Stimulated activated CD4-positive, alpha-beta T cell treated with anti-CD3 and anti-CD28 coated beads, Interleukin-4, amount 100 ng/mL, for 1 hour (primary cell): ENCODE measurements around the gene INPP5J.
"Not testable (repeated sequence)": the region's sequence is repeated elsewhere in the genome, so short reads cannot be mapped to it uniquely, and the experiment has no call there.

Experiments used
- DNase-seq: peaks from one replicate; pipeline ENCODE4 v3.0.0-alpha.2; 2020

The INPP5J gene

DNA sequence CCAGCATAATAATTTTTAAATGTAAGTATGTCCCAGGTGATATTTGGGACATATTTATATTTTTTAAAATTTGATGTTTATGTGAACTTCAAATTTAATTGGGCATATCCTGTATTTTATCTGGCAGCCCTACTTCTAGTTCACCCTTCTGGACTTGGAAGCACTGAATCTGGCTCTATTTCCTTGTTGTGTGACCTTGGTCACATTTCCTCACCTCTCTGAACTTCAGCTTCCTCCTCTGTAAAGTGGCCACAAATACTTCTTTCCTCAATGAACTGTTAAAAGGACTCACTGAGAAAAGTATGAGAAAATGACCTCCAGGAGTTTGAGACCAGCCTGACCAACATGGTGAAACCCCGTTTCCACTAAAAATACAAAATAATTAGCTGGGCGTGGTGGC, 29.1 kb downstream of the INPP5J start:
- no peak for DNase-seq

DNA sequence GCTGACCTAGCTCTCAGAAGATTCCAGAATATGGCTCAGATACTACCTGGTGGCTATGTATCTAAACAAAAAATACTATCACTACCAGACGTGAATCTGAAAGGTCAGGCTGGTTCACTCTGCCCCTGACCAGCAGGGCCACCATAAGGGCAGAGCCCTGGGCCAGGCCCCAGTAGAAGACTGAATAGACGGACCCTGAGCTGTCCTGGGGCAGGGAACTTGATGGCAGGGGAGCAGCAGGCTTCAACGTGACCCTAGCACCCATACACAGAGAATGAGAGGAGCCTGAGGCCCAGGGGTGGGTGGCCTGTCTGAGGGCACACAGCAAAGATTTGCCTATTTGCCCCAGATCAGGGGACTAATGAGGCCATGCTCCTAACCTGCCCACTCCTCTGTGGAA, 30.6 kb downstream of the INPP5J start:
- DNase-seq, result no peak

DNA sequence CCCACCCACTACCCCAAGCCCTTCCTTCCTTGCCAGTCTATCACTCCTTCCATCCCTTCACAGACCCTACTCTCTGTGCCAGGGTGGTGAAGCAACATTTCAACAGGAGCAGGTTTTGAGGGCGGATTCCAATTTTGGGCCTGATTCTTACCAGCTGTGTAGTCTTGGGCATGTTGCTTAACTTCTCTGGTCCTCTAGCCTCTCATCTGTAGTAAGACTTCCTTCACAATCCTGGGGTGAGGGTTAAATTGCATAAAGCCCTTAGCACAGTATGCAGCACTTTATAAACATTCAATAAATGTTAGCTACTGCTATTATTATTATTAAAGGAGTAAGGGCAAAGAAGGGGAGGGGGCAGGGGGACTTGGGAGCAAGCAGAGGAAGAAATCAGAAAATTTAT, 32.2 kb downstream of the INPP5J start:
- no peak for DNase-seq

DNA sequence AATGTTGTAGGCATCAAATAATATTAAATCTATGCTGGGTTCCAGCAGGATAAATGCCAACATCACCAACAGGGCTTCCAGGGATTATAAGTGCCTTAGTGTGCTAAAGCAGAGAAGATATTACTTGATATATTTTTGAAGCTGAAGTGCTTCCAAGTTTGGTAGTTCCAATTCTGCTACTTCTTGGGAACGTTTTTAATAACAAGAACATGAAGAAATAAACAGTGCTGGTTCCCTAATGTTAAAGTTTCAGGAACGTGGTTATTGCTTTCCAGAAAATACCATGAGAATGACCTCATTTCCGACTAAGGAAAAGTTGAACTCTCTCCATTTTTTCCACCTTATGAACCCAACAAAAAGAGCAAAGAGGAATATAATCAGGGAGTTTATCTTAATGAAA, 32.7 kb downstream of the INPP5J start:
- DNase-seq, result no peak

DNA sequence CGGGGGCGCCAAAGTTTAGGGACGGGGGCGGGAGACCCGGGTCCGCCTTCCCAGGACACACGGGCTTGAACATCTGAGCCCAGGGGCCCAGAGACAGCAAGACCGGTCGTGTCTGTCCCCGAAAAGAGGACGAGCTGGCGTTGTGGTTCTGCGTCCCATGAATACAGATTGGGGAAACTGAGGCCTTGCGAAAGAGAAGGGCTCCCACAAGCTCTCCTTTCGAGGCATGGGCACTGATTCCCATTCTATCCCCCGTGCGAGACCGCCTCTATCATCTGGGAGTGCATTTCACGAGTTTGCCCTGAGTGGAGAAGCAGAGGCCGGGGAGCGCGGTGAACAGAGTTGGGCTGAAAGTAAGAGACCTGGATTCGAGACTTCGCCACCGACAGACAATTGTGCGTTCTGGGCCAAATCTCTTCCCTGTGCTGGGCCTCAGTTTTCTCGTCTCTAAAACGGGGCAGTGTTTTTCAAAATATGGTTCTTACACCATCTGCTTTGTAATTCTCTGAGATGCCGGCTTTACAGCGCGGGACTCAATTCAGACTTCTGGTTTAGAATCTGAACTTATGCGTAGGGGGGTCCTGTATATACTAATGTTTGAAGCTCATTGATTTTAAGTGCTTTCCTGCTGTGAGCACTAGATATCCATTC, 37.7 kb downstream of the INPP5J start:
- DNase-seq, result no peak

DNA sequence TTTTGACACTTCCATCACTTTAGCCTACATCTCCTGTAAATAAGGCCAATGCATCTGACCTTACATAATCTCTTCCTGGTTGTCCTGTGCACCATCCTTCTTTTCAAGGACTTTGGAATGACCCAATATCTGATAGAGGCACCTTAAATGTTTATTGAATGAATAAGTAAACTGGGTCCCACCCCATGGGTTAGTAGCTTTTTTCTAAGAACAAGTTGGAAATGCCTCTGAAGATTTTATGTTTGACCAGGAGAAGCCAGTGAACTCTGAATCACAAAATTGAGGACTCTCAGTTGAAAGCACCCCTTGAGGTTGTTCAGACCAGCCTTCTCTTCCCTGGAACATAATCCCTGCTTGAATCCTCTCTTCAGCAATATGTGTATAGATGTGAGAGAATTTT, 38.6 kb downstream of the INPP5J start:
- DNase-seq, result no peak

DNA sequence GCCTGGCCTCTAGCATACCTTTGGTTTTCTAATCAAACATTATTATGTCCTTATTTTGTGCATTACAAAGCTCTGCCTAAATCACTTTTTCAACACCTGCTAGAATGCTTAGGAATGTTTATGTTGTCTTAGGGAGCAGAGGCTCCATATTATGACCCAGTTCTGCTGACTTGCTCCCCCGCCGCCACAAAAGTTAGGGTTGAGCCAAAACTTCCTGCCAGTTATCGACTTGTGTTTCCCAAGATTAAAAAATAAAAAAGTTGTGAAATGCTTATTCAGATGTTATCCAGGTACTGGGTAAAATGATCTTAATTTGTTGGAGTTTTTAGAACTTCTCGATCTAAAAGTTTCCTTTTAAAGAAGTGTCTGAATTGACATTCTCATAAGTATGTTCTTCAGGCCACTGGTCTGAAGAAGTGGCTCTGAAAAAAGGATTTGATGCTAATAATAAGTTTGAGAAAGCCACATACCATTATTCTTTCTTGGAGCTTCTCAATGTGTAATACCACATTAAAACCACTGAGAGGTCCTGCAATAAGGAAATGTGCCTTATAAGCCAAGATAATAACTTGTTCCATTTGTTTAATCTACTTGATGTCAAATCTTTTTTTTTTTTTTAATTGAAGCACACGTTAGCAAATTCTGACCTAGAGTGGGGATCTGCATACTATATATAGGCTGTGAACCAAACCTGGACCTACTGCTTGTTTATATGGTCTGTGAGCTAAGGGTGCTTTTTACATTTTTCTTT, 39.4 kb downstream of the INPP5J start:
- no peak for DNase-seq

DNA sequence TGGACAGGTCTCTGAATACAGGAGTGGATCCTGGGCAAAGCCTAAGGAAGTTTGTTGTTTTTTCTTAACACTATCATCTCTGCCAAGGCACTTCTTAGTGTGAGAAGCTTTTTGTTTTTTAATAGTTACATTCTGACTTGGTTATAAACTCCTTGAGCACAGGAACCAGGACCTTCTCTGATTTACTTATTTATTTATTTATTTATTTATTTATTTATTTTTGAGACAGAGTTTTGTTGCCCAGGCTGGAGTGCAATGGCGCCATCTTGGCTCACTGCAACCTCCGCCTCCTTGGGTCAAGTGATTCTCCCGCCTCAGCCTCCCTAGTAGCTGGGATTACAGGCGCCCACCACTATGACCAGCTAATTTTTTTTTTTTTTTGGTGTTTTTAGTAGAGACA, 48.2 kb downstream of the INPP5J start:
- DNase-seq, result no peak

DNA sequence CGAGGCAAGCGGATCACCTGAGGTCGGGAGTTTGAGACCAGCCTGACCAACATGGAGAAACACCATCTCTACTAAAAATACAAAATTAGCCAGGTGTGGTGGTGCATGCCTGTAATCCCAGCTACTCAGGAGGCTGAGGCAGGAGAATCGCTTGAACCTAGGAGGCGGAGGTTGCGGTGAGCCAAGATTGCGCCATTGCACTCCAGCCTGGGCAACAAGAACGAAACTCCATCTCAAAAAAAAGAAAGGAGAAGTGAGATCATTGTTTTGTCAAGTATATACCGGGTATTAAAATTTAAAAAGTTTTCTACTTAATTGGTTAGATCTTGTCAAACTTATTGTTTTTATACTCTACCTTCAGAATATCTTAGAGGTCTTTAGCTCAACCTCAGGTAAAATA, 49.0 kb downstream of the INPP5J start:
- DNase-seq, result not testable (repeated sequence)

DNA sequence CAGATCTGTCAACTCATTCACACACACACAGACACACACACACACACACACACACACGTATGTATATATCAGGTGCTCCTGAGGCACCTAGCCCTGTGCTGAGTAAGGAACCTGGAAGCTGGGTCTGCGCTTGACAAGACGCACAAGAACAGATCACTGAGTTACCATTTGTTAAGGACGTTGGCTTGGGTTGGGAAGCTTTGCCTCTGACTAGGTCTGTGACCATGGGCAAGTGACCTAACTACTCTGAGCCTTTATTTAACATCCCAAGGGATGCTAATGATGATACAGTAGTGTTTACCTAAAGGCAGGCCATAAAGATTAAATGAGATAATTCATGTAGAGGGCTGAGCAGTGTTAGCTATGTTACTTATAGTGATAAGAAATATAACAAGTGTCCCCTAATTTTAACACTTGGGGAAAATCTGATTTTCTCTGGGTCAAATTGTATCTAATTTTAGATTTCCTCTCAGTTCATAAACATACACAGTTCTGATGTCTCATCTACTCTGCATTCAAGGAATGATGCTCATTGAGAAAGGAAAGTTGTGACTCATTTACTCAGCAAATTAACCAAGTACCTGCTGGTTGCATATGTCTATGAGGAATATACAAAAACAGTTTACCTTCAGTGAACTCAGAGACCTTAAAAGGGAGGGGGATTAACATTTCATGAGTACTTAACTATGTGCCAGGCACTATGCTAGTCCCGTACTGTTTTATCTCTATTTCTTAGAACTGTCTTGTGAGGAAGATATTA, 50.8 kb downstream of the INPP5J start:
- DNase-seq, result no peak

DNA sequence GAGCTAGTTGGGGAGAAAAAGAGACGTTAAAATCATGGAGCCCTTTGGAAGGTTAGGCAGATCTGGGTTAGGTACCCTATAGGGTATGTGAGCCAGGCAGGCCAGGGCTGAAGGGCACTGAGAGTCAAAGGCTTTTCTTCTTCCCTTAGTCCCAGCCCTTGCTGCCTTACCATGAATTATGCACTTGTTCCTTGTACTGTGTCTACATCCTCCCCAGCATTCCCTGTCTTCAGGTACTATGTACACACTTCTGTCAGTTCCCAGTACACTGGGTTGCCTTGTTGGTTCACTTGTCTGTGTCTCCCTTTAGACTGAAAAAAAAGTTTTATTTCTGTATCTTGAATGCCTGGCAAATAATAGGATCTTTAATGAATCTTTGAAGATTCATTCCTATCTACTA, 54.2 kb downstream of the INPP5J start:
- DNase-seq, result no peak

DNA sequence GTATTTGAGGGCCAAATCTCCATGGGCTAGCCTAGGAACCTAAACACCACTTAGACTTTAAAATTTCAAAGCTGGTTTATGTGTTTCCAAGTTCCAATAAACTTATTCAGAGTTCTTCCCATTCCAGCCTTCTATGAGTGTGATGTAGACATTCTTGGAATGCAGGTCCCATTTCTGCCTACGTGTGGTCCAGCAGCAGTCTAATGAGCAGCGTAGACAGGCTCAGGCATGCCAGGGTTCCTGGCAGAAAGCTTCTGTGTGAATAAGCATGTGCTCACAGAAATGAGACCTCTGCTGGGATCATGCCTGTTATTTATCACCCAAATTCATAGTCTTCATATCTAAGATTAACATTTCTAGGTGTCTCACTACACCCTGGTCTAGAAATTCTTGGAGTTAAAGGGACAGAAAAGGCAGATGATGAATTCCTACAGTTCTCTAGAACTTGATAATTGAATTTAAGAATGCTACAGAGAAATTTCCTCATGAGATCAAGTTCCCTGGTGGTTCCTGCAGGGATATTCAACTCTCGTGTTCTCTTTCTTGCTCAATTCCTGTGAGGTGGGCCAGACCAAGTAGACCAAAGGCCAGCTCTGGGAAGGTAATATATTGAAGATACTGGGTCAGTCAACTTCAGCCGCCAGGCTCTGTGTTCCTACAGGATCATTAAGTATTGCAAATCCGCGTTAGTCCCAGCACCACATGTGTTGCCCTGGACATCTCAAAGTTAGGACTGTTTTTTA, 54.8 kb downstream of the INPP5J start:
- DNase-seq, result no peak

DNA sequence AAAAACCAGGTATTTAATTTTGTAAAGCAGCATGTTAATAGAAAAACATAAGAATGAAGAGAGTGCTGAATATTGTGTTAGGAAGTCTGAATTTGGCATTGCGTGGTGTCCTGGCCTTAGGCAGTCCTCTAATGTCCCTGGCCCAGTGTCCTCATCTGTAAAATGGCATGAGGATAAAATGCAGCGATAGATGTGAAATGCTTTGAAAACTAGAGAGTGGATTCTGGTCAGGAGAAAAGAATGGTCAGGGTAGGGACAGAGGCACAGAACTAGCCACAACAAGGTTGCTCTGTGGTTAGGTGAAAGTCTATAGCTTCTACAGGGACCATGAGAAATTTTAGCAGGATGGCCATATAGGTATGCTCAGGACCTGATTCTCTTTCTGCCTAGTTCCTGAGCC, 56.1 kb downstream of the INPP5J start:
- no peak for DNase-seq

DNA sequence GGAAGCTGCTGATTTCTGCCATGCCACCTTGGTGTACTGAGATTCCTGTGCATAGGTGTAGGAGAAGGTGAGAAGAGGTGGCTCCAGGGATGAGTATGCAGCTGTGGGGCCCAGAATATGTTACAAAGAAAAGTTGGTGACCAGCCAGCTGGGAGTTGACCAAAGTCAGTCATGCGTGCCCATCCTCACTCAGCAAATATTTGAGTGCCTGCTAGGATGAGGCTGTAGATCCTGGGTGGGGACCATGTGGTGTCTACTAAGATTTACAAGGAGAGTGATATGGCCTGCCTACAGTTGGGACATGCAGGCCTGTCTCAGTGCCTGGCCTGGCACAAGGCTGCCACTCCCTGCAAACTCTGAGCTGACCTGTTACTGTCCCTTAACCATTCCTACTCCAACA, 56.6 kb downstream of the INPP5J start:
- DNase-seq, result no peak

DNA sequence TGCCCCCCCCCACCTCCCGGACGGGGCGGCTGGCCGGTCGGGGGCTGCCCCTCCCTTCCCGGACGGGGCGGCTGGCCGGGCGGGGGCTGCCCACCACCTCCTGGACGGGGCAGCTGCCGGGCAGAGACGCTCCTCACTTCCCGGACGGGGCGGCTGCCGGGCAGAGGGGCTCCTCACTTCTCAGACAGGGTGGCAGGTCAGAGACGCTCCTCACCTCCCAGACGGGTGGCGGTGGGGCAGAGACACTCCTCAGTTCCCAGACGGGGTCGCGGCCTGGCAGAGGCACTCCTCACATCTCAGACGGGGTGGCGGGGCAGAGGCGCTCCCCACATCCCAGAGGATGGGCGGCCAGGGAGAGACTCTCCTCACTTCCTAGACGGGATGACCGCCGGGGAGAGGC, 61.2 kb downstream of the INPP5J start:
- DNase-seq, result no peak
